GM23338 (cell line): ENCODE results near the gene GGNBP2. TPM values are rescaled to one million over a fixed set of nuclear protein-coding genes. Genes with fewer than 3 reads are reported as not detected.

ENCODE experiments used
- ATAC-seq: fragments of 200-7000 bp; cut with Tn5 transposase; 3 replicates; pipeline ENCODE4 v1.9.1; 2020
- DNase-seq: peaks from one replicate; pipeline ENCODE4 v3.0.0-alpha.2; 2015; ENCODE audit warnings: low spot score
- H2AFZ ChIP-seq: fragments of 200-600 bp; sonication (generic); 2 replicates; pipeline ENCODE4 v1.8.0; 2016; ENCODE audit warnings: antibody characterized with exemption, mild to moderate bottlenecking, moderate library complexity
- H3F3A ChIP-seq: fragments of 200-600 bp; sonication (generic); replicated peaks from 2 replicates; pipeline ENCODE4 v1.8.0; 2017; ENCODE audit warnings: antibody characterized with exemption, mixed run types, low read depth
- H3K27ac ChIP-seq: fragments of 200-600 bp; sonication (generic); 2 replicates; pipeline ENCODE4 v1.6.1; 2016; ENCODE audit warnings: low read depth
- H3K27me3 ChIP-seq: fragments of 200-600 bp; sonication (generic); 2 replicates; pipeline ENCODE4 v1.8.0; 2016; ENCODE audit warnings: mild to moderate bottlenecking, mixed run types, moderate library complexity; ENCODE audit not compliant: insufficient read depth
- H3K36me3 ChIP-seq: fragments of 200-600 bp; sonication (generic); 2 replicates; pipeline ENCODE4 v1.8.0; 2016; ENCODE audit warnings: mild to moderate bottlenecking; ENCODE audit not compliant: insufficient read depth
- H3K4me1 ChIP-seq: fragments of 200-600 bp; sonication (generic); 2 replicates; pipeline ENCODE4 v1.8.0; 2016; ENCODE audit warnings: mild to moderate bottlenecking, moderate library complexity; ENCODE audit not compliant: insufficient read depth
- H3K4me2 ChIP-seq: fragments of 200-600 bp; sonication (generic); 2 replicates; pipeline ENCODE4 v1.7.1; 2017; ENCODE audit warnings: mixed run types
- H3K4me3 ChIP-seq: fragments of 200-600 bp; sonication (generic); 2 replicates; pipeline ENCODE4 v1.6.1; 2016; ENCODE audit warnings: mixed run types
- H3K79me2 ChIP-seq: fragments of 200-600 bp; sonication (generic); replicated peaks from 2 replicates; pipeline ENCODE4 v1.8.0; 2017; ENCODE audit warnings: mild to moderate bottlenecking; ENCODE audit not compliant: insufficient read depth
- H3K9me2 ChIP-seq: fragments of 200-600 bp; sonication (generic); 2 replicates; pipeline ENCODE4 v1.8.0; 2017; ENCODE audit not compliant: insufficient read depth
- H4K20me1 ChIP-seq: fragments of 200-600 bp; sonication (generic); replicated peaks from 2 replicates; pipeline ENCODE4 v1.8.0; 2017; ENCODE audit warnings: mild to moderate bottlenecking; ENCODE audit not compliant: insufficient read depth
- H3K27ac Mint-ChIP-seq: 2 replicates; pipeline ENCODE4 v1.8.0; 2020; ENCODE audit warnings: inconsistent platforms, mild to moderate bottlenecking, moderate library complexity, mixed read lengths
- H3K27me3 Mint-ChIP-seq: 3 replicates; pipeline ENCODE4 v1.8.0; 2022; ENCODE audit warnings: low read depth, mild to moderate bottlenecking, moderate library complexity, mixed read lengths, inconsistent platforms; ENCODE audit not compliant: insufficient read depth, poor library complexity
- H3K36me3 Mint-ChIP-seq: 3 replicates; pipeline ENCODE4 v1.8.0; 2021; ENCODE audit warnings: low read depth, mild to moderate bottlenecking, inconsistent platforms, moderate library complexity, mixed read lengths
- H3K4me1 Mint-ChIP-seq: 3 replicates; pipeline ENCODE4 v1.8.0; 2020; ENCODE audit warnings: mild to moderate bottlenecking, inconsistent platforms, mixed read lengths
- H3K4me3 Mint-ChIP-seq: 3 replicates; pipeline ENCODE4 v1.8.0; 2021; ENCODE audit warnings: moderate library complexity, mild to moderate bottlenecking, inconsistent platforms, mixed read lengths
- H3K9me3 Mint-ChIP-seq: 3 replicates; pipeline ENCODE4 v1.8.0; 2020; ENCODE audit warnings: moderate library complexity, mild to moderate bottlenecking, inconsistent platforms, mixed read lengths
- EZH2 ChIP-seq: fragments of 200-600 bp; sonication (generic); IDR thresholded peaks from one replicate; pipeline ENCODE4 v1.8.0; 2017; ENCODE audit warnings: antibody characterized with exemption, mild to moderate bottlenecking, low read depth; ENCODE audit not compliant: unreplicated experiment
- EZH2phosphoT487 ChIP-seq: fragments of 200-600 bp; sonication (generic); IDR thresholded peaks from one replicate; pipeline ENCODE4 v1.8.1; 2018; ENCODE audit warnings: antibody characterized with exemption; ENCODE audit not compliant: unreplicated experiment
- JUNB ChIP-seq: IDR thresholded peaks from one replicate; pipeline ENCODE4 v1.6.1; 2016; ENCODE audit warnings: antibody characterized with exemption; ENCODE audit not compliant: unreplicated experiment
- NANOG ChIP-seq: IDR thresholded peaks from 2 replicates; pipeline ENCODE4 v1.6.1; 2016; ENCODE audit warnings: antibody characterized with exemption, borderline replicate concordance
- STAT1 ChIP-seq: IDR thresholded peaks from one replicate; pipeline ENCODE4 v1.6.1; 2016; ENCODE audit warnings: antibody characterized with exemption; ENCODE audit not compliant: unreplicated experiment
- ZNF114 ChIP-seq: fragments of 250-450 bp; sonication (Bioruptor Pico); IDR thresholded peaks from 2 replicates; pipeline ENCODE4 v1.5.0; 2020; ENCODE audit warnings: mild to moderate bottlenecking, moderate library complexity
- ZNF331 ChIP-seq: fragments of 250-450 bp; sonication (Bioruptor Pico); IDR thresholded peaks from 2 replicates; pipeline ENCODE4 v1.5.0; 2020; ENCODE audit warnings: low read depth, mild to moderate bottlenecking, moderate library complexity
- polyA plus RNA-seq: library from polyadenylated mRNA; unstranded; fragments of >200 nt; fragmentation: Nextera tagmentation; extraction: Ambion mirVana; gene quantifications from 2 replicates; pipeline ENCODE4 v1.2.1, GENCODE V29; 2016
- total RNA-seq: library from RNA; depleted of rRNA; stranded (reverse); fragments of >200 nt; shearing (Covaris generic); gene quantifications from 2 replicates; pipeline ENCODE4 v1.2.3, GENCODE V29; 2014
- TF ChIP-seq, protein P1 (sequence below): IDR thresholded peaks from 2 replicates; pipeline ENCODE4 v1.6.1; 2016; ENCODE audit warnings: antibody characterized with exemption
- TF ChIP-seq, protein P2 (sequence below), 2 experiments: fragments of 200-600 bp in 1 of 2; sonication (generic) in 1 of 2; conservative IDR thresholded peaks; 2 replicates each; pipeline versions ENCODE4 v1.5.1 to v1.6.1; 2016 to 2017; ENCODE audit warnings: antibody characterized with exemption in 2 of 2, low read depth in 2 of 2, mild to moderate bottlenecking in 2 of 2, moderate library complexity in 1 of 2
- TF ChIP-seq, protein P3 (sequence below): fragments of 250-450 bp; sonication (Bioruptor Pico); IDR thresholded peaks from 2 replicates; pipeline ENCODE4 v1.5.0; 2020; ENCODE audit warnings: mild to moderate bottlenecking, moderate library complexity

The GGNBP2 gene
- total and polyA plus RNA-seq, 2 experiments from 2014 or later: 40.7 to 41.2 TPM

- Mint-ChIP-seq H3K27ac (no peak overlapping the region), H3K9me3 (peaks cover 10% of the 10 kb centered on the region; the same call in 2 of the 3 replicates), H3K4me3 (peak overlapping the region; percentile 99; the same call in 2 of the 3 replicates), H3K27me3 (peaks cover 14% of the 10 kb centered on the region), H3K36me3 (peaks cover 76% of the 10 kb centered on the region), H3K4me1 (peaks cover 17% of the 10 kb centered on the region)
- H3K4me3 ChIP-seq: no peak overlapping the region
- peaks cover 11% of the 10 kb centered on the region for H3K4me1 ChIP-seq
- H3K36me3 ChIP-seq: peaks cover 46% of the 10 kb centered on the region
- H3K27me3 ChIP-seq: no peaks in the 10 kb centered on the region
- H2AFZ ChIP-seq: no peak overlapping the region
- ATAC-seq (no peak), DNase-seq (no peak)
- H3K79me2 ChIP-seq: peaks cover 57% of the 10 kb centered on the region
- no peak overlapping the region for H3K4me2 ChIP-seq
- H3K27ac ChIP-seq: no peak overlapping the region
- no peak for TF ChIP-seq ZNF331 (CRISPR knock-in tag)
- no peak for TF ChIP-seq STAT1
- TF ChIP-seq EZH2: no peak
- no peak for TF ChIP-seq EZH2phosphoT487
- no peak for TF ChIP-seq NANOG
- TF ChIP-seq JUNB: no peak
- TF ChIP-seq, protein P1, sequence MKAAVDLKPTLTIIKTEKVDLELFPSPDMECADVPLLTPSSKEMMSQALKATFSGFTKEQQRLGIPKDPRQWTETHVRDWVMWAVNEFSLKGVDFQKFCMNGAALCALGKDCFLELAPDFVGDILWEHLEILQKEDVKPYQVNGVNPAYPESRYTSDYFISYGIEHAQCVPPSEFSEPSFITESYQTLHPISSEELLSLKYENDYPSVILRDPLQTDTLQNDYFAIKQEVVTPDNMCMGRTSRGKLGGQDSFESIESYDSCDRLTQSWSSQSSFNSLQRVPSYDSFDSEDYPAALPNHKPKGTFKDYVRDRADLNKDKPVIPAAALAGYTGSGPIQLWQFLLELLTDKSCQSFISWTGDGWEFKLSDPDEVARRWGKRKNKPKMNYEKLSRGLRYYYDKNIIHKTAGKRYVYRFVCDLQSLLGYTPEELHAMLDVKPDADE: no peak
- TF ChIP-seq ZNF114 (CRISPR knock-in tag): no peak
- peaks cover 16% of the 10 kb centered on the region for H4K20me1 ChIP-seq
- no peaks in the 10 kb centered on the region for H3K9me2 ChIP-seq
- H3F3A ChIP-seq: peaks cover 20% of the 10 kb centered on the region
Observed at GRCh38 chr17:36532435-36532975, 12.2 kb upstream of the GGNBP2 start.

- ATAC-seq (peak; percentile 65), DNase-seq (peak; percentile 92)
- H3K27ac ChIP-seq: peak overlapping the region; percentile 99
- peak overlapping the region; percentile 98 for H3K4me2 ChIP-seq
- peak overlapping the region; percentile 88 for H2AFZ ChIP-seq
- peak overlapping the region; percentile 96 for H3K4me3 ChIP-seq
- Mint-ChIP-seq H3K9me3 (peaks cover 10% of the 10 kb centered on the region; the same call in 2 of the 3 replicates), H3K4me1 (peaks cover 17% of the 10 kb centered on the region), H3K4me3 (peak overlapping the region; percentile 99), H3K36me3 (peaks cover 77% of the 10 kb centered on the region), H3K27me3 (peaks cover 14% of the 10 kb centered on the region), H3K27ac (peak overlapping the region; percentile 99)
- H4K20me1 ChIP-seq: peaks cover 15% of the 10 kb centered on the region
- TF ChIP-seq, protein P2, sequence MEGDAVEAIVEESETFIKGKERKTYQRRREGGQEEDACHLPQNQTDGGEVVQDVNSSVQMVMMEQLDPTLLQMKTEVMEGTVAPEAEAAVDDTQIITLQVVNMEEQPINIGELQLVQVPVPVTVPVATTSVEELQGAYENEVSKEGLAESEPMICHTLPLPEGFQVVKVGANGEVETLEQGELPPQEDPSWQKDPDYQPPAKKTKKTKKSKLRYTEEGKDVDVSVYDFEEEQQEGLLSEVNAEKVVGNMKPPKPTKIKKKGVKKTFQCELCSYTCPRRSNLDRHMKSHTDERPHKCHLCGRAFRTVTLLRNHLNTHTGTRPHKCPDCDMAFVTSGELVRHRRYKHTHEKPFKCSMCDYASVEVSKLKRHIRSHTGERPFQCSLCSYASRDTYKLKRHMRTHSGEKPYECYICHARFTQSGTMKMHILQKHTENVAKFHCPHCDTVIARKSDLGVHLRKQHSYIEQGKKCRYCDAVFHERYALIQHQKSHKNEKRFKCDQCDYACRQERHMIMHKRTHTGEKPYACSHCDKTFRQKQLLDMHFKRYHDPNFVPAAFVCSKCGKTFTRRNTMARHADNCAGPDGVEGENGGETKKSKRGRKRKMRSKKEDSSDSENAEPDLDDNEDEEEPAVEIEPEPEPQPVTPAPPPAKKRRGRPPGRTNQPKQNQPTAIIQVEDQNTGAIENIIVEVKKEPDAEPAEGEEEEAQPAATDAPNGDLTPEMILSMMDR (conservative IDR thresholded peaks at IDR 0.05; ENCODE audit: low read depth in 2 of 2): peak; percentile 65 to 82
- TF ChIP-seq, protein P3, sequence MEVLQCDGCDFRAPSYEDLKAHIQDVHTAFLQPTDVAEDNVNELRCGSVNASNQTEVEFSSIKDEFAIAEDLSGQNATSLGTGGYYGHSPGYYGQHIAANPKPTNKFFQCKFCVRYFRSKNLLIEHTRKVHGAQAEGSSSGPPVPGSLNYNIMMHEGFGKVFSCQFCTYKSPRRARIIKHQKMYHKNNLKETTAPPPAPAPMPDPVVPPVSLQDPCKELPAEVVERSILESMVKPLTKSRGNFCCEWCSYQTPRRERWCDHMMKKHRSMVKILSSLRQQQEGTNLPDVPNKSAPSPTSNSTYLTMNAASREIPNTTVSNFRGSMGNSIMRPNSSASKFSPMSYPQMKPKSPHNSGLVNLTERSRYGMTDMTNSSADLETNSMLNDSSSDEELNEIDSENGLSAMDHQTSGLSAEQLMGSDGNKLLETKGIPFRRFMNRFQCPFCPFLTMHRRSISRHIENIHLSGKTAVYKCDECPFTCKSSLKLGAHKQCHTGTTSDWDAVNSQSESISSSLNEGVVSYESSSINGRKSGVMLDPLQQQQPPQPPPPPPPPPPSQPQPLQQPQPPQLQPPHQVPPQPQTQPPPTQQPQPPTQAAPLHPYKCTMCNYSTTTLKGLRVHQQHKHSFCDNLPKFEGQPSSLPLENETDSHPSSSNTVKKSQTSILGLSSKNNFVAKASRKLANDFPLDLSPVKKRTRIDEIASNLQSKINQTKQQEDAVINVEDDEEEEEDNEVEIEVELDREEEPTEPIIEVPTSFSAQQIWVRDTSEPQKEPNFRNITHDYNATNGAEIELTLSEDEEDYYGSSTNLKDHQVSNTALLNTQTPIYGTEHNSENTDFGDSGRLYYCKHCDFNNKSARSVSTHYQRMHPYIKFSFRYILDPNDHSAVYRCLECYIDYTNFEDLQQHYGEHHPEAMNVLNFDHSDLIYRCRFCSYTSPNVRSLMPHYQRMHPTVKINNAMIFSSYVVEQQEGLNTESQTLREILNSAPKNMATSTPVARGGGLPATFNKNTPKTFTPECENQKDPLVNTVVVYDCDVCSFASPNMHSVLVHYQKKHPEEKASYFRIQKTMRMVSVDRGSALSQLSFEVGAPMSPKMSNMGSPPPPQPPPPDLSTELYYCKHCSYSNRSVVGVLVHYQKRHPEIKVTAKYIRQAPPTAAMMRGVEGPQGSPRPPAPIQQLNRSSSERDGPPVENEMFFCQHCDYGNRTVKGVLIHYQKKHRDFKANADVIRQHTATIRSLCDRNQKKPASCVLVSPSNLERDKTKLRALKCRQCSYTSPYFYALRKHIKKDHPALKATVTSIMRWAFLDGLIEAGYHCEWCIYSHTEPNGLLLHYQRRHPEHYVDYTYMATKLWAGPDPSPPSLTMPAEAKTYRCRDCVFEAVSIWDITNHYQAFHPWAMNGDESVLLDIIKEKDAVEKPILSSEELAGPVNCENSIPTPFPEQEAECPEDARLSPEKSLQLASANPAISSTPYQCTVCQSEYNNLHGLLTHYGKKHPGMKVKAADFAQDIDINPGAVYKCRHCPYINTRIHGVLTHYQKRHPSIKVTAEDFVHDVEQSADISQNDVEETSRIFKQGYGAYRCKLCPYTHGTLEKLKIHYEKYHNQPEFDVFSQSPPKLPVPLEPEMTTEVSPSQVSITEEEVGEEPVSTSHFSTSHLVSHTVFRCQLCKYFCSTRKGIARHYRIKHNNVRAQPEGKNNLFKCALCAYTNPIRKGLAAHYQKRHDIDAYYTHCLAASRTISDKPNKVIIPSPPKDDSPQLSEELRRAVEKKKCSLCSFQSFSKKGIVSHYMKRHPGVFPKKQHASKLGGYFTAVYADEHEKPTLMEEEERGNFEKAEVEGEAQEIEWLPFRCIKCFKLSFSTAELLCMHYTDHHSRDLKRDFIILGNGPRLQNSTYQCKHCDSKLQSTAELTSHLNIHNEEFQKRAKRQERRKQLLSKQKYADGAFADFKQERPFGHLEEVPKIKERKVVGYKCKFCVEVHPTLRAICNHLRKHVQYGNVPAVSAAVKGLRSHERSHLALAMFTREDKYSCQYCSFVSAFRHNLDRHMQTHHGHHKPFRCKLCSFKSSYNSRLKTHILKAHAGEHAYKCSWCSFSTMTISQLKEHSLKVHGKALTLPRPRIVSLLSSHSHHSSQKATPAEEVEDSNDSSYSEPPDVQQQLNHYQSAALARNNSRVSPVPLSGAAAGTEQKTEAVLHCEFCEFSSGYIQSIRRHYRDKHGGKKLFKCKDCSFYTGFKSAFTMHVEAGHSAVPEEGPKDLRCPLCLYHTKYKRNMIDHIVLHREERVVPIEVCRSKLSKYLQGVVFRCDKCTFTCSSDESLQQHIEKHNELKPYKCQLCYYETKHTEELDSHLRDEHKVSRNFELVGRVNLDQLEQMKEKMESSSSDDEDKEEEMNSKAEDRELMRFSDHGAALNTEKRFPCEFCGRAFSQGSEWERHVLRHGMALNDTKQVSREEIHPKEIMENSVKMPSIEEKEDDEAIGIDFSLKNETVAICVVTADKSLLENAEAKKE: no peak
- H3K27me3 ChIP-seq: no peaks in the 10 kb centered on the region
- H3K4me1 ChIP-seq: peaks cover 11% of the 10 kb centered on the region
- peaks cover 60% of the 10 kb centered on the region for H3K79me2 ChIP-seq
- no peaks in the 10 kb centered on the region for H3K9me2 ChIP-seq
- H3F3A ChIP-seq: peaks cover 29% of the 10 kb centered on the region
- peaks cover 50% of the 10 kb centered on the region for H3K36me3 ChIP-seq
Observed at GRCh38 chr17:36533935-36534839, 10.5 kb upstream of the GGNBP2 start.
